HUES64 (cell line): Measurements from ENCODE around the gene RASL10A.

Experiments
- H3K27ac ChIP-seq: 2 replicates; pipeline ENCODE4 v1.7.0; 2013; ENCODE audit warnings: low read depth, low read length, inconsistent platforms
- H3K27me3 ChIP-seq: 2 replicates; pipeline ENCODE4 v1.6.1; 2013; ENCODE audit warnings: mild to moderate bottlenecking, low read length; ENCODE audit not compliant: insufficient read depth
- H3K36me3 ChIP-seq: 2 replicates; pipeline ENCODE4 v1.6.1; 2013; ENCODE audit warnings: mild to moderate bottlenecking, low read length; ENCODE audit not compliant: insufficient read depth
- H3K4me1 ChIP-seq: 2 replicates; pipeline ENCODE4 v1.6.1; 2013; ENCODE audit warnings: mild to moderate bottlenecking, low read length, moderate library complexity; ENCODE audit not compliant: insufficient read depth
- H3K4me3 ChIP-seq: 2 replicates; pipeline ENCODE4 v1.5.1; 2013; ENCODE audit warnings: mild to moderate bottlenecking, low read length, moderate library complexity
- H3K9ac ChIP-seq: 2 replicates; pipeline ENCODE4 v1.6.1; 2013; ENCODE audit warnings: mild to moderate bottlenecking, low read depth, low read length
- H3K9me3 ChIP-seq: 2 replicates; pipeline ENCODE4 v1.6.1; 2013; ENCODE audit warnings: low read depth, low read length; ENCODE audit not compliant: insufficient read depth
- WGBS: fragments of 150-250, 120-280 bp; methylation state at CpG from one replicate; pipeline ENCODE4 v1.1.7; 2013; ENCODE audit warnings: missing lambda C conversion rate; 5-methylcytosine and 5-hydroxymethylcytosine counted together

RASL10A gene

DNA sequence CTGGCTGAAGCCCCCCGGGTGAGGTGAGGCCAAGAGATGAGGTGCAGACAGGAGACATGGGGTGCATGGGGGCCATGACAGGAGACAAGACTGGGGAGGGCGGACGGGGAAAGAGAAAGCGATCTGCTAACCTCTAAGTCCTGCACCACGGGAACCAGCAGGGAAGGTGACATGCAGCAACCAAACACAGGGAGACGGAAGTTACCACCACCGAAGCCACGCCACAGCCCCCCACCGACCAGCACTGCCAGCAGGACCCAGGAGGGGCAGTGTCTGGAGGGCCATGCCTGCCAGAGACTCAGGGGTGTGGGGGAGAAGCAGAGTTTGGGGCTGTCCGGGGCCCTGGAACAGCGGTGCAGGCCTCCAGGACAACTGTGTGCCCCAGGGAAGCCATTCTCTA is 14.1 kb upstream of the RASL10A start:
- H3K27me3 ChIP-seq = no peaks in the 10 kb centered on the region
- no peak overlapping the region for H3K27ac ChIP-seq
- peaks cover 5% of the 10 kb centered on the region; the same call in 1 of the 2 replicates for H3K4me1 ChIP-seq
- no peak overlapping the region for H3K4me3 ChIP-seq
- no peaks in the 10 kb centered on the region for H3K9me3 ChIP-seq
- no peak overlapping the region for H3K9ac ChIP-seq
- H3K36me3 ChIP-seq = peaks cover 43% of the 10 kb centered on the region
- 94% methylated on average over 11 of the region's 11 CpGs for WGBS

DNA sequence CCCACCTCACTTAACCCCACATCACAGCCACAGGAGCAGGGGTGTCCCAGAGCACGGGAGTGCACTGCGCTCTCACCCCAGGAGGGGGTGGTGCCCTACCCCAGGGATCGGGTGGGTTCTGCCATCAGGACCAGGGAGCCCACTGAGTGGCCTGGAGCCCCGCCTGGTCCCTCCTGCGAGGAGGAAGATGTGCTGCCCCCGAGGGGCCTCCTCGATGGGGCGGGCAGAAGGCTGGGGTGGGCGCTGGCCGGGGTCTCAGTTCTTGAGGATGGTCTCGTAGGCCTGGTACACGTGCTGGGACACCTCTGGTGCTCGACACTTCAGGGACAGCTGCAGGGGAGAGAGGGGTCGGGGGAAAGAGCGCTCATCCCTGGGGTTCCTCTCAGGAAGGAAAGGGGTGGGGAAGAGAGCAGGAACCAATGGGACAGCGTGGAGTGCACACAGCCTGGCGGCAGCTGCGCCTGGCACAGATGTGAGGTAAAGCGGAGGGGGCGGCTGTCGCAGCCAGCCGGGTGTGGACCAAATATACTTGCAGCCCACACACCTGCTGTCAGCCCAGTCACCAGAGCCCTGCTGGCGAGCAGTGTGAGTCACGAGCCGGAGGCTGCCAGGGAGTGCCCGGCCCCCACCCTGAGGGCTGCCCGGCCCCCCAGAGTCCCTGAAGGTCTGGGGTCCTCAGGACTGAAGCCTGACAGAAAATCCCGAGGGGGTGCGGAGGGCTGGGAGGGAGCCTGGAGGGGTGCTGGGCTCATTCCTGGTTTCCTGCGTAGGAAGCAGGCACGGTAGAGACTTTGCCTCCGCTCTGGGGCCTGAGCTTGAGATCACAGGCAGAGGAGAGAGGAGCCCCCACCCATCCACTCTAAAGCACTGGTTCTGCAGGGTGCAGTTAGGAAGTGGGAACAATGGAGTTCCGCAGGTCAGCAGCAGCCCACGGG is 13.3 kb upstream of the RASL10A start:
- Histone ChIP-seq H3K27ac (no peak overlapping the region), H3K4me3 (no peak overlapping the region), H3K36me3 (peaks cover 39% of the 10 kb centered on the region), H3K9ac (no peak overlapping the region), H3K4me1 (peaks cover 5% of the 10 kb centered on the region; the same call in 1 of the 2 replicates), H3K27me3 (no peaks in the 10 kb centered on the region), H3K9me3 (no peaks in the 10 kb centered on the region)
- 95% methylated on average over 34 of the region's 34 CpGs for WGBS

DNA sequence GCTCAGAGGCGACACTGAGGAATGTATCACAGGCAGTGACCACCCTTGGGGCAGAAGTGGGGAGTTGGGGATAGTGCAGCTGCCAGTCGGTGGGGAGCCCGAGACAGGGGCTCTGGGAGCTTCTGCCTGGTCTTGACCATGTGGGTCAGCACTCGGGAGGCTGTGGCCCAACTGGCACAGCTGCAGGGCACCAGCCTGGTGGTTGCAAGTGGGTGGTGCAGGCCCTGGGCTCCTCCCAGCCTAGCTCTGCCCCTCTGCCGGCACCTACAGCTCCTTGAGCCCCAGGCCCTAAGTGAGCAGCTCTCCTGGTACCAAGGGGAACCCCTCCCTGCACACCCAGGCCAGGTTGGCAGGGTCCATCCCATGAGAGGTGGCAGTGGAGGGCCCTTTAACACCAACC is 12.6 kb upstream of the RASL10A start:
- 96% methylated on average over 5 of the region's 5 CpGs for WGBS
- Histone ChIP-seq H3K36me3 (peaks cover 39% of the 10 kb centered on the region), H3K27me3 (no peaks in the 10 kb centered on the region), H3K9me3 (no peaks in the 10 kb centered on the region), H3K27ac (no peak overlapping the region), H3K4me1 (peaks cover 5% of the 10 kb centered on the region; the same call in 1 of the 2 replicates), H3K4me3 (no peak overlapping the region), H3K9ac (no peak overlapping the region)

DNA sequence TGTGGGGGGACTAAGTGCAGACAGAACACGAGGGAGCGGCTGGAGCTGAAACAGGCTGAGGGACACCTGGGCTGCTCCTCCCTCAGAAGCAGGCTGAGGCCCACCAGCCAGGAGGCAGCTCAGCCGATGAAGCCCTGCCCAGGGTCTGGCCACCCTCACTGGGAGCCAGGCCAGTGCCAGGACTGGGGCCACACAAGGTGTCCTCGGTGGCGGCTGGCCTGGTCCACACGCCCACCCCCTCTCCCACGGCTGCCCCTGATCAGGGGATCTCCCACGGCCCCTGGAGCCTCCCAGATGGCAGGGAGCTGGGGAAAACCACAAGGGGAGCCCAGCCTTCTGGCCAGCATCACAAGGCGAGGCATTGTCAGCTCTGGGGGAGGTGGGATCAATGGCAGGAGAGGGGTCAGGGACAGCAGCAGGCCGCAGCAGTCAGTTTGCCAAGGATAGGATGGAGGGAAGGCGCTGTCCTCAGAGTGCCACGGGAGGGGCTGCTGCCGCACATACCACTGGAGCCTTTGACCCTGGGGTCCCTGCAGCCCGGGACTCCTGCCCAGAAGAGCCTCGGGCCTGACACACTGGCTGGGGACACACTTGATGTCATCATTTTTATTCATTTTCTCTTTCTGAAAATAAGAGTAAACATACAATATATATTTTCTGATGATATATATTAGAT is 11.7 kb upstream of the RASL10A start:
- peaks cover 37% of the 10 kb centered on the region for H3K36me3 ChIP-seq
- no peak overlapping the region for H3K9ac ChIP-seq
- H3K4me1 ChIP-seq = peaks cover 5% of the 10 kb centered on the region; the same call in 1 of the 2 replicates
- no peaks in the 10 kb centered on the region for H3K9me3 ChIP-seq
- WGBS = 95% methylated on average over 15 of the region's 15 CpGs
- no peak overlapping the region for H3K27ac ChIP-seq
- H3K4me3 ChIP-seq = no peak overlapping the region
- H3K27me3 ChIP-seq = no peaks in the 10 kb centered on the region

DNA sequence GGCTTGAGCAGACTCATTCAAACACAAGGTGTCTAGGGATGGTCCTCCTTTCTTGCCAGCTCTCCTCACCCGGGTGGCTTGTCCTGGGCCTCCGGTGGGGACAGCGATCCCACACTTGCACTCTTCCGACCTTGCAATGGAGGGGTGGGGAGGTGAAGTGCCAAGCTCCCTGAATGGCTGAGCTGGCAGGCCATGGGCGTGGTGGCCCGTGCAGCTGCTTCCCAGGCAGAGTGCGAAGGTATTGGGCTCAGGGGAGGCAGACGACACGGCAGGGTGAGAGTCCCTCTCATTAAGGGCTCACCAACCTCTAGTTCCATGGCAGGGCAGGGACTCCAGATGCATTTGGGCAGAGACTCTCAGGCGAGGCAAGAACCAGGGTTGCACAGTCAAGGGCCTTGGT is 11.0 kb upstream of the RASL10A start:
- peaks cover 35% of the 10 kb centered on the region for H3K36me3 ChIP-seq
- WGBS = 93% methylated on average over 10 of the region's 10 CpGs
- peaks cover 5% of the 10 kb centered on the region; the same call in 1 of the 2 replicates for H3K4me1 ChIP-seq
- no peak overlapping the region for H3K27ac ChIP-seq
- H3K4me3 ChIP-seq = no peak overlapping the region
- no peaks in the 10 kb centered on the region for H3K27me3 ChIP-seq
- no peaks in the 10 kb centered on the region for H3K9me3 ChIP-seq
- H3K9ac ChIP-seq = no peak overlapping the region

DNA sequence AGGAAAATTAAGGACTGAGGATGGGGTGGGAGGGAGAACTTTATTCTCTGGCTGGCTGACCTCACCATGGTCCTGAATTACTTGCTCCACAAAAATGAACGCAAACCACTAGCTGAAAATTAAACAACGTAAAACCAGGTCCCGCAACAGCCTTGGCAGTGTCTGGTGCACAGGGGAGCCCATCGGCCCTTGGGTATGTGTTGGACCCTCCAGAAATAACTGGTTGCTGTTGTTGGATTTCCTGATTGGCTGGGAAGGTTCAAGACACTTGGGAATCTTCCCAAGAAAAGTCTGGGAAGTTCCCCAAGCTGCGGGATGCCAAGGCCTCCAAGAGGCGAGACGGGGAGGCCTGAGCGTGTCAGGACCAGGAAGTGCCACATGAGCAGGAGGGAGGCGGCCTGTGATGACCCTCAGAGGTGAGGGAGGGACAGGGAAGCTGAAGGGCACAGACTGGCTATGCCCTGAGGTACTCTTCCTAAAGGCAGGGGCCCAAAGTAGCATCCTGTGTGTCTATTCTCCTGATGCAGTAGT is 10.4 kb upstream of the RASL10A start:
- H3K27me3 ChIP-seq = no peaks in the 10 kb centered on the region

DNA sequence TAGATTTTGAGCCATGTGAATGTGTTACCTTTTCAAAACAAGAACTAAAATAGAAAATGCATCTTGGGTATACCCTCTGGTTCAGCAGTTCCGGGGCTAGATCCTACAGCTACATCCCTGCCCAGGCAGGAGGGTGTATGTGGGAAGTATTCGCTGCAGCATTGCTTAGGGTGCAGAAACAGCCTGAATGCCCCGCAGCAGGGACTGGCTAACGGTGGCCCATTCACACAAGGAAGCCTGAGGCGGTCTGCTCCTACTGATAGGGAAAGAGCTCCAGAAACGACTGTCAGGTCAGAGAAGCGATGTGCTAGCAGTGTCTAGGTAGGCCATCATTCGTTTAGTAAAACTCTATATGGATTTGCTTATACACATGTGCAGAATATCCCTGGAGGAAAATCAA is 9.9 kb upstream of the RASL10A start:
- H3K9ac ChIP-seq = no peak overlapping the region
- 88% methylated on average over 8 of the region's 8 CpGs for WGBS

More for the DNA sequence above, 10.4 kb upstream of the RASL10A start:
- Histone ChIP-seq H3K4me3 (no peak overlapping the region), H3K9me3 (no peaks in the 10 kb centered on the region), H3K27ac (no peak overlapping the region), H3K4me1 (peaks cover under 1% of the 10 kb centered on the region; the same call in 1 of the 2 replicates), H3K9ac (no peak overlapping the region), H3K36me3 (peaks cover 28% of the 10 kb centered on the region)
- 87% methylated on average over 9 of the region's 9 CpGs for WGBS

DNA sequence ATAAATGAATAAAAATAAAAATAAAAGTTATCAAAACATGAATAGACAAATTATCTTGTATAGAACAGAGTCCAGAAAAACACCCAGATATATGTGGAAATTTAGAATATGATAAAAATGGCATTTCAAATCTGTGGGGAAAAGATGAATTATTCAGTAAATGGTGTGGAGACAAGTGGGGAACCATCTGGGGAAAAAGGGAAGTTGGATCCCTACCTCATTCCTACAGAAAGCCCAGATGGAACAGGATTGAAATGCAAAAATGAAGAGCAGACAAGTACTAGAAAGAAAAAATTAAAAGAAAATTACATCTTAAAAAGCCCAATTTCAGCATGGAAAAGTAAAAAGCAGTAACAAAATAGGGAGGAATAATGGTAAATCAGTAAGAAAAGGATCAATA is 8.1 kb upstream of the RASL10A start:
- Histone ChIP-seq H3K9me3 (no peaks in the 10 kb centered on the region), H3K4me3 (no peak overlapping the region), H3K27ac (no peak overlapping the region), H3K9ac (no peak overlapping the region), H3K4me1 (no peaks in the 10 kb centered on the region), H3K27me3 (no peaks in the 10 kb centered on the region), H3K36me3 (peaks cover 9% of the 10 kb centered on the region)

More for the DNA sequence above, 9.9 kb upstream of the RASL10A start:
- Histone ChIP-seq H3K9me3 (no peaks in the 10 kb centered on the region), H3K27me3 (no peaks in the 10 kb centered on the region), H3K4me3 (no peak overlapping the region), H3K4me1 (no peaks in the 10 kb centered on the region), H3K36me3 (peaks cover 23% of the 10 kb centered on the region), H3K27ac (no peak overlapping the region)

DNA sequence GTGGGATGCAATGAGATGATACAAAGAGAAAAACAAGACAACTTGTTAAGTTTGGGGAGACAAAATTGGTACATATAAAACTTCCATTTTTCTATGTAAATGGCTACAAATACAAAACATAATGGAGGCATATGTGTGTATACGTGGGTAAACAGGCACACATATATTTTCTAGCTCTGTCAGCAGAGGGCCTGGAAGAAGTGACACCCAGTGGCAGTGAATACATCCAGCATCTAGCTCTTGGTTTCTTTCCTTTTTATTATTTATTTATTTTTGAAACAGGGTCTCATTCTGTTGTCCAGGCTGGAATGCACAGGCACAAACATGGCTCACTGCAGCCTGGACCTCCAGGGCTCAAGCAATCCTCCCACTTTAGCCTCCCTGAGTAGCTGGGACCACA is 5.0 kb upstream of the RASL10A start:
- no peaks in the 10 kb centered on the region for H3K9me3 ChIP-seq
- no peak overlapping the region for H3K4me3 ChIP-seq
- no peaks in the 10 kb centered on the region for H3K36me3 ChIP-seq
- peaks cover 18% of the 10 kb centered on the region for H3K27me3 ChIP-seq
- H3K4me1 ChIP-seq = no peaks in the 10 kb centered on the region
- no peak overlapping the region for H3K27ac ChIP-seq
- no peak overlapping the region for H3K9ac ChIP-seq
- WGBS = 69% methylated on average over 1 of the region's 1 CpG

DNA sequence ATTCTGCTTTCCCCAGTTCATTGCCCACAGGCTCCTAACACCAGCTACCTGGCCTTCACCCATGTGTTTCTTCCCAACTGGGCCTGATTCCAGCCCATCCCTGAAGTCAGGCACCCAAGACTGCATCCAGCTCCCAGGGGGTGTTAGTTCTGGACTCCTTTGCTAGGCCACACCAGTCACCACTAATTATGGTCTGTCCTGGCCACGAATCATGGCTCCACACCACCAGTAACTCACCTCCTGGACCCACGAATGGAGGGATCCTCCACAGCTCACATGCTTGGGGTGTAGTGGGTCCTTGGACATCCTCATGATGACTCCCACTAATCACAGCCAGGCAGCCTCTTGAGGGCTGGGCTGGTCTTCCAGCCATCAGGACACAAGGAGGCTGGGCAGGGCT is 3.6 kb upstream of the RASL10A start:
- Histone ChIP-seq H3K4me1 (peaks cover 2% of the 10 kb centered on the region; the same call in 1 of the 2 replicates), H3K4me3 (no peak overlapping the region), H3K9me3 (no peaks in the 10 kb centered on the region), H3K36me3 (no peaks in the 10 kb centered on the region), H3K27ac (no peak overlapping the region), H3K27me3 (peaks cover 33% of the 10 kb centered on the region), H3K9ac (no peak overlapping the region)
- WGBS = 88% methylated on average over 2 of the region's 2 CpGs

DNA sequence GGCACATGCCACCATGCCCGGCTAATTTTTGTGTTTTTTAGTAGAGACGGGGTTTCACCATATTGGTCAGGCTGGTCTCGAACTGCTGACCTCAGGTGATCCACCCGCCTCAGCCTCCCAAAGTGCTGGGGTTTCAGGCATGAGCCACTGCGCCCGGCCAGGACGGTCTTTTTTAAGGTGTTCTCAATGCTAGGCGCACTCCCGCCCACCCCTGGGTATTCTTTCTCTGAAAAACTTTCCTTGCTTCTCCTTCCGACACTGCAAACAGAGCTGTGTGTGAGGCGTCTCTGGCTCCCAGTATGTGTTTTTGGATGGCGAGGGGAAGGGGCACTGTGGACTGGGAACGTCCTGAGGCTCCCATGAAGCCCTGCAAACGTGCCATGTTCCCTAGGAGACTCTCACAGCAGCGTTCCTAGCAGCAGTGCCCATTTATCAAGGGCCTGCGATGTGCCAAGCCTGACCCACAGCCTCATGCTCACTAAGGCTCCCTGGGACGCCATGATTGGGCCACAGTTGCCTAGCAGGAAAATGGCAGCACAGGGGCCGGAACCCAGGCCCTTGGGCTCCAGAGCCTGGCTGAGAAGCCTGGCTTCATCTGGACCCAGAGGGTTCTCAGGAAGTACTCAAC is 2.4 kb upstream of the RASL10A start:
- peaks cover 44% of the 10 kb centered on the region for H3K27me3 ChIP-seq
- H3K9me3 ChIP-seq = no peaks in the 10 kb centered on the region
- H3K9ac ChIP-seq = no peak overlapping the region
- no peaks in the 10 kb centered on the region for H3K36me3 ChIP-seq
- no peak overlapping the region for H3K27ac ChIP-seq
- H3K4me3 ChIP-seq = no peak overlapping the region
- 93% methylated on average over 18 of the region's 18 CpGs for WGBS
- H3K4me1 ChIP-seq = peaks cover 7% of the 10 kb centered on the region; the same call in 1 of the 2 replicates
